K562 (cell line): ENCODE measurements around the gene SLC25A33. TPM values are rescaled to one million over a fixed set of nuclear protein-coding genes. Genes with fewer than 3 reads are reported as not detected.
A peak's percentile ranks its signal among the peaks of the same experiment; 100 is the strongest.

Experiments used
- ATAC-seq: fragments of 200-7000 bp; cut with Tn5 transposase; 3 replicates; pipeline ENCODE4 v1.9.1; 2020; ENCODE audit warnings: moderate library complexity
- BruUV-seq: library from RNA; stranded (reverse); fragments of 400-500 nt; replicated peaks from 2 replicates; lab custom pipeline; 2021; lab: Mats Ljungman, UMichigan
- CTCF ChIA-PET: fragments of 300-600 bp; formaldehyde crosslinking; extraction: SDS; loops from one replicate; lab custom pipeline; 2021; ENCODE audit warnings: low intra/inter-chr PET ratio; lab: Yijun Ruan, JAX
- POLR2A ChIA-PET: fragments of 300-600, 350-650 bp; sonication (Branson Sonifier 250); formaldehyde crosslinking; extraction: SDS; loops from one replicate; lab custom pipeline; 2021; ENCODE audit warnings: antibody characterized with exemption, inconsistent platforms; lab: Yijun Ruan, JAX
- DNase-seq, 4 experiments: peaks; one replicate each; pipeline versions ENCODE4 v3.0.0 to v3.0.0-alpha.2; 2011 to 2018; ENCODE audit warnings: low spot score in 3 of 4, mixed read lengths in 3 of 4; ENCODE audit errors: extremely low read depth in 1 of 4
- FAIRE-seq: peaks from 2 replicates; lab custom pipeline; 2011; peaks lifted over from hg19 to GRCh38; lab: Jason Lieb, UNC
- H2AFZ ChIP-seq: 2 replicates; pipeline ENCODE4 v1.6.0; 2011; ENCODE audit warnings: low read depth, low read length, control low read depth, inconsistent platforms
- H3K27ac ChIP-seq: fragments of 200-600 bp; 3 replicates; pipeline ENCODE4 v1.8.0; 2011; ENCODE audit warnings: low read depth, mild to moderate bottlenecking, control low read depth, inconsistent platforms, low read length, moderate library complexity, mixed read lengths; ENCODE audit errors: extremely low read depth
- H3K27me3 ChIP-seq, 2 experiments: fragments of 300-600 bp in 1 of 2; 2 replicates in 1 of 2; 3 replicates in 1 of 2; pipeline versions ENCODE4 v1.6.0 to v1.8.0; 2011; ENCODE audit warnings: inconsistent platforms in 2 of 2, low read length in 2 of 2, mild to moderate bottlenecking in 1 of 2, mixed read lengths in 1 of 2, moderate library complexity in 1 of 2; ENCODE audit not compliant: control insufficient read depth in 2 of 2, insufficient read depth in 2 of 2
- H3K36me3 ChIP-seq: fragments of 300-600 bp; 3 replicates; pipeline ENCODE4 v1.8.0; 2011; ENCODE audit warnings: mild to moderate bottlenecking, low read length, inconsistent platforms; ENCODE audit not compliant: control insufficient read depth, insufficient read depth
- H3K4me1 ChIP-seq, 2 experiments: fragments of 200-600 bp in 1 of 2; replicated peaks in 1 of 2; 2 replicates in 1 of 2; 3 replicates in 1 of 2; pipeline versions ENCODE4 v1.5.1 to v1.8.0; 2011; ENCODE audit warnings: inconsistent platforms in 2 of 2, low read length in 2 of 2, mild to moderate bottlenecking in 1 of 2, mixed read lengths in 1 of 2, moderate library complexity in 1 of 2; ENCODE audit not compliant: control insufficient read depth in 2 of 2, insufficient read depth in 2 of 2
- H3K4me2 ChIP-seq: 2 replicates; pipeline ENCODE4 v1.6.1; 2011; ENCODE audit warnings: low read length, control low read depth, inconsistent platforms, mixed read lengths; ENCODE audit not compliant: insufficient read depth
- H3K4me3 ChIP-seq: fragments of 200-600 bp; sonication (generic), shearing (Covaris generic); 2 replicates; pipeline ENCODE4 v1.5.1; 2016; ENCODE audit warnings: control low read depth, inconsistent platforms
- H3K79me2 ChIP-seq: fragments of 200-600 bp; 3 replicates; pipeline ENCODE4 v1.8.0; 2011; ENCODE audit warnings: low read length, inconsistent platforms; ENCODE audit not compliant: control insufficient read depth, insufficient read depth
- H3K9ac ChIP-seq, 2 experiments: 2 replicates each; pipeline versions ENCODE4 v1.6.0 to v1.6.1; 2011; ENCODE audit warnings: low read depth in 2 of 2, low read length in 2 of 2, control low read depth in 1 of 2, inconsistent platforms in 1 of 2, mild to moderate bottlenecking in 1 of 2, mixed read lengths in 1 of 2; ENCODE audit not compliant: insufficient read depth in 1 of 2
- H3K9me1 ChIP-seq: one replicate; pipeline ENCODE4 v1.6.0; 2011; ENCODE audit warnings: inconsistent platforms, mild to moderate bottlenecking, low read length, moderate library complexity; ENCODE audit not compliant: control insufficient read depth, insufficient read depth
- H3K9me3 ChIP-seq: replicated peaks from 2 replicates; pipeline ENCODE4 v1.5.1; 2011; ENCODE audit warnings: low read depth, low read length, inconsistent platforms; ENCODE audit not compliant: control insufficient read depth, insufficient read depth
- H4K20me1 ChIP-seq: replicated peaks from 2 replicates; pipeline ENCODE4 v1.6.1; 2011; ENCODE audit warnings: low read length, inconsistent platforms, mixed read lengths; ENCODE audit not compliant: control insufficient read depth, insufficient read depth
- PRDM10 ChIP-seq: fragments of 450-650 bp; IDR thresholded peaks from 2 replicates; pipeline ENCODE4 v1.6.1; 2018; ENCODE audit not compliant: partially characterized antibody
- SP2 ChIP-seq: IDR thresholded peaks from 2 replicates; pipeline ENCODE4 v1.6.1; 2011; ENCODE audit warnings: mild to moderate bottlenecking, low read depth, low read length, moderate library complexity; ENCODE audit not compliant: poor library complexity, severe bottlenecking; ENCODE audit errors: extremely low read depth
- WGBS: fragments of 100-300 bp; shearing (Covaris generic); methylation state at CpG from one replicate; pipeline ENCODE4 v1.1.6; 2016; ENCODE audit warnings: low coverage, mixed read lengths; ENCODE audit not compliant: insufficient coverage; ENCODE audit errors: missing lambda C conversion rate; 5-methylcytosine and 5-hydroxymethylcytosine counted together
- in situ Hi-C: fragments of 300-500 bp; cut with MboI; formaldehyde crosslinking; loops from 4 replicates; pipeline ENCODE4 v1.15.0; 2018; ENCODE audit warnings: inconsistent platforms, mixed read lengths
- intact Hi-C: fragments of 100-400 bp; cut with micrococcal nuclease; formaldehyde crosslinking; loops from 2 replicates; pipeline ENCODE4 v1.14.2; 2022
- polyA plus RNA-seq, 8 experiments: library from polyadenylated mRNA; depleted of rRNA in 4 of 8; stranded (reverse) in 5 of 8; unstranded in 3 of 8; fragments of >200 nt; fragmentation: Nextera tagmentation in 2 of 8; fragmentation: Illumina TruSeq in 1 of 8; extraction: Ambion mirVana in 2 of 8; extraction: Trizol in 1 of 8; gene quantifications; 2 replicates each; pipeline versions ENCODE4 v1.2.1 to v1.2.3, GENCODE V29; 2011 to 2014; ENCODE audit warnings: inconsistent platforms in 1 of 8, missing spikeins in 1 of 8
- total RNA-seq, 7 experiments: library from RNA; depleted of rRNA in 6 of 7; stranded (reverse); fragments of >200 nt in 6 of 7; fragmentation: Illumina TruSeq in 2 of 7; extraction: Trizol in 2 of 7; gene quantifications; 2 replicates each; pipeline versions ENCODE4 v1.2.1 to v1.2.3, GENCODE V29; 2011 to 2021; ENCODE audit warnings: low replicate concordance in 1 of 7

SLC25A33 gene
- total and polyA plus RNA-seq, 9 of the 15 experiments (the other 6 are each of a cell fraction or from before 2014, with no cell fraction given), result 3.2 to 23.5 (median 17.5) TPM

GRCh38 chr1:9631613-9632012, 92.3 kb downstream of the SLC25A33 start:
- DNase-seq (no peak), ATAC-seq (no peak), FAIRE-seq (no peak)
- no peaks in the 10 kb centered on the region; a peak in 3 of 5 replicates for H3K27me3 ChIP-seq
- H2AFZ ChIP-seq, result no peak overlapping the region
- H3K27ac ChIP-seq, result no peak overlapping the region
- no TSS peak for BruUV-seq
- H3K9ac ChIP-seq, result no peak overlapping the region
- intact Hi-C loops (no loop called here), in situ Hi-C loops (no loop called here)
- no peak overlapping the region for H3K4me2 ChIP-seq
- TF ChIP-seq SP2 (no peak), PRDM10 (peak; percentile 67)
- no peaks in the 10 kb centered on the region for H3K9me1 ChIP-seq
- WGBS, result 11% methylated on average over 3 of the region's 3 CpGs
- no peaks in the 10 kb centered on the region for H4K20me1 ChIP-seq
- no peaks in the 10 kb centered on the region for H3K79me2 ChIP-seq
- peaks cover 17 to 33% of the 10 kb centered on the region in 2 experiments; a peak in 4 of 5 replicates for H3K4me1 ChIP-seq
- H3K36me3 ChIP-seq, result no peaks in the 10 kb centered on the region
- no peaks in the 10 kb centered on the region for H3K9me3 ChIP-seq
- no peak overlapping the region for H3K4me3 ChIP-seq
- ChIA-PET POLR2A (interaction anchor here (0.7 to 0.8 kb wide), 2 partner anchors 9 to 15 kb away, joined by 3 read pairs; no protein-coding TSS in a partner anchor), CTCF (no interaction called here)
